Measurements from ENCODE around the gene GJC1.

Gene GJC1

GRCh38 chr17:44797802-44798201, 32.3 kb downstream of the GJC1 start:
- no peak for DNase-seq

GRCh38 chr17:44796731-44797130, 33.4 kb downstream of the GJC1 start:
- no peak for DNase-seq

- DNase-seq: no peak
Measured at GRCh38 chr17:44795928-44796327, 34.2 kb downstream of the GJC1 start.

- DNase-seq: no peak
Measured at GRCh38 chr17:44795421-44795820, 34.7 kb downstream of the GJC1 start.

GRCh38 chr17:44794851-44795413, 35.2 kb downstream of the GJC1 start:
- no peak for DNase-seq

- DNase-seq: no peak
Measured at GRCh38 chr17:44793885-44794842, 35.9 kb downstream of the GJC1 start.

- no peak for DNase-seq
Measured at GRCh38 chr17:44792276-44792675, 37.8 kb downstream of the GJC1 start.

- DNase-seq: no peak
Measured at GRCh38 chr17:44788139-44788538, 41.9 kb downstream of the GJC1 start.

GRCh38 chr17:44787271-44787940, 42.7 kb downstream of the GJC1 start:
- no peak for DNase-seq

- DNase-seq: no peak
Measured at GRCh38 chr17:44786551-44787081, 43.5 kb downstream of the GJC1 start.

GRCh38 chr17:44785921-44786320, 44.2 kb downstream of the GJC1 start:
- DNase-seq: no peak

GRCh38 chr17:44782326-44782850, 47.7 kb downstream of the GJC1 start:
- no peak for DNase-seq

- DNase-seq: no peak
Measured at GRCh38 chr17:44781551-44782325, 48.3 kb downstream of the GJC1 start.

- no peak for DNase-seq
Measured at GRCh38 chr17:44780845-44781480, 49.1 kb downstream of the GJC1 start.

- no peak for DNase-seq
Measured at GRCh38 chr17:44780161-44780560, 49.9 kb downstream of the GJC1 start.

GRCh38 chr17:44779211-44780025, 50.7 kb downstream of the GJC1 start:
- peak; percentile 81 for DNase-seq

- no peak for DNase-seq
Measured at GRCh38 chr17:44778656-44779210, 51.4 kb downstream of the GJC1 start.

GRCh38 chr17:44777394-44778348, 52.4 kb downstream of the GJC1 start:
- no peak for DNase-seq

GRCh38 chr17:44776628-44777393, 53.3 kb downstream of the GJC1 start:
- no peak for DNase-seq

Measured in NCI-H146 (cell line).